ENCODE results near the gene LCLAT1.

The LCLAT1 gene

GRCh38 chr2:30680121-30680520 lies 233.1 kb downstream of the LCLAT1 start:
- DNase-seq, result no peak

- no peak for DNase-seq
Measured at GRCh38 chr2:30681022-30681421, 234.0 kb downstream of the LCLAT1 start.

- no peak for DNase-seq
Measured at GRCh38 chr2:30683236-30683956, 236.3 kb downstream of the LCLAT1 start.

- DNase-seq, result no peak
Measured at GRCh38 chr2:30684026-30684425, 237.0 kb downstream of the LCLAT1 start.

GRCh38 chr2:30684516-30684915 lies 237.5 kb downstream of the LCLAT1 start:
- peak; percentile 56 for DNase-seq

DNA sequence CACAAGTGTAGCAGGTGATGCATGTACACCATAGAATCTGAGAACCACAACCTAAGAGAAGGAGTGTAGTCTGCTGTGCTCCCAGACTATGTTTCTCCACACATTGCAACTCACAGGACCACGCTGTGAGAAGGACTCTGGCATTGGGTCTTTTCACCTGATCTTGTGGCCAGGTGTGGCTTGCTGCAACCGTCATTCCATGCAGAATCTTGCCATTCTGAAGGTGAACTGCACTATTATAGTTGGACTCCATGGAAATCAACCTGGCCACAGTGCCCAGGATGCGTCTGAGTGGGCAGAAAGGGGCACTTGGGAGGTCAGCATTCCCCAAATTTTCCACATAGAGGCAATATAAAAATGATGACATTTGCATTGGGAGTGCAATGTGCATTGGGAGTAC lies 237.9 kb downstream of the LCLAT1 start:
- no peak for DNase-seq

DNA sequence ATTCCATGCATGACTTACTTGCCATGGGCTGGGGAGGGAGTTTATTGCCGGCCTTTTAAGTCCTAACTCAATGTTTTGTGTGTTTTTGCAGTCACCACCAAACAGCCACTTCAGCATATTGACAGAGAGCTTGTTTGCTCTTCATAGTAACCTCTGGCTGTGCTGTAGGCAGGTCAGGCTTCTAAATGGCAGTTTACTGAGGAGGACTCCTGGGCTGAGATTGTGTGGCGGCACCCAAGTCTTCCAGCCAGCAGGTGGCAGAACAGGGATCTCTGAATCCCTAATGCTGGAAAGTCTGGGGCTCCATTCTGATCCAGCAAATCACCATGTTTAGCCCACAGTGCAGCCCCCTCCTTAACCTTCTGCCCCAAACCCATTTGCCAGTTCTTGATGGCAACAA lies 239.0 kb downstream of the LCLAT1 start:
- DNase-seq, result no peak

GRCh38 chr2:30686669-30687068 lies 239.6 kb downstream of the LCLAT1 start:
- DNase-seq, result no peak

GRCh38 chr2:30688956-30689401 lies 241.9 kb downstream of the LCLAT1 start:
- DNase-seq, result no peak

- no peak for DNase-seq
Measured at GRCh38 chr2:30689496-30690125, 242.6 kb downstream of the LCLAT1 start.

GRCh38 chr2:30690126-30690561 lies 243.1 kb downstream of the LCLAT1 start:
- no peak for DNase-seq

DNA sequence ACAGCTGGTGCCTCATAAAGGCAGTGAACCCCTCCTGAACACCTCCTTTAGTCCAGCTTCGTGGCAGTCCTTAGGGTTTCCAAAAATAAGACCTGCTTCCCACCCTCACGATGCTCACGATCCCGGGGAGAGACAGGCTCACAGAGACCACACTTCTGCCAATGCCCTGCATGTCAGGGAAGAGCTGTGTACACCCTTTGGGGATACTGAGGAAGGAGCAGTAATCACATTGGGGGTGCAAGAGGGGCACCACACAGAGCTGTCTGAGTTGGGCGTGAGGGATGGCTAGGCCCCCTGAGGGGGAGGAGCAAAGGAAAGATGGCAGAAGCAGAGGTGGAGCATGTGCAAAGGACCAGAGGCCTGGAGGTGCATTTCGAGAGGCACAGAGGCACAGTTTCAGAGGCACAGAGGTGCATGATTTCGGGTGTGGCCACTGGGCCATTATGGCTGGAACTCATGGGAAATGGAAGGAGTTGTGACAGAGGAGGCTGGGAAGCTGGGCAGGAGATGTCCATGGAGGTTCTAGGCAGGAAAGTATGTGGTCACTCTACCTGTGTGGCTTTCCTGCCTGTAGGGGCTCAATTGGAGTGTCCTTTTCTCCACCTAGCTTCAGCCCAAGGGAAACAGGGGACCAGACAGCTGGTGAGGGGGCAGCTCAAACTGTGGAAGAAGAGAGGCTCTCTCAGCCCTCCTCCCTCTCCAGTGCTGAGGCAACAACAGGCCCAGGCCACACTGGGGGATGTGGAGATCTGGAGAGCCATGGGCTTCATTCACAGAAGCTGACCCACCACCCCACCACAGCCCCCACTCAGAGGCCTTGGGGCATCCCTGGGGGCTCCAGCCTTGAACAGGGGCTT lies 244.3 kb downstream of the LCLAT1 start:
- no peak for DNase-seq

DNA sequence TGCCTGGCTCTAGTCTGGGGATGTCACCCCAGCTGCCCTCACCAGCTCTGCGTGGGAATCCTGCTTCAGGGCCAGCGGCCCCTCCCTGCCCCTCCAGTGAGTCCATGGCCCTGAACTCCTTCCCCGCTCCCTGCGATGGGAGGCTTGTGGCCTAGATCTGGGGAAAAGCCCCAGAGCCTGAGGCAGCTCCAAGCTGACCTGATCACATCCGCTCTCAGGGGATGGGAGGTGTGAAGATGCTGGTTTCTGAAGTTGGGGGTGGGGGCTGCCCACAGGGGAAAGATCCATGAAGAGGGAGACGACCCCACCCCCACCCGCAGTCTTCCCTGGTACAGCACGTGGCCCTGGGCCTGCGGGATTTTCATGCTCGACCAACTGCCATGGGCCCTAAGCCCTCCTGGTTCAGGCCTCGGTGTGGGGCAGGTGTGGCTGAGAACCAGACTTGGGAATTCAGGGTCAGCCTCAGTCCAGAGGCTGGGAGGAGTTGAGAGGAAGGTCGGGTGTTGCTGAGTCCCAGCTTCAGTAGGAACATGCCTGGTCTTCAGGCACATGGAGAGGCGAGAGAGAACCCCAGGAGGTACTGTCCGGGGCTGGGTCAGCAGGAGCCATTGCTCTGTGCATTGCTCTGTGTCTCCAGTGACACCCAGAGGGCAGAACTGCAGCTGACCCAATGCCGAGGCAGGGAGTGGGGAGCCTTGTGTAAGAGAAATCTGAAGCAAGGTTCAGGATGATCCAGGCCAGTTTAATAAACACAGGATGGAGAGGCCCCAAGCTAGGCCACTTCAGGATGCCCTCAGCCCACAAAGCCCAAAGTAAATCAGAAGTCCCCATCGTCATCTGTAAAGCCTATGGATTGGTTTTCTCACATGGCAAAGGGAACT lies 245.1 kb downstream of the LCLAT1 start:
- DNase-seq, result no peak

- DNase-seq, result no peak
Measured at GRCh38 chr2:30692829-30693275, 245.8 kb downstream of the LCLAT1 start.
